HG02852 (cell line): Measurements from ENCODE around the gene CTTNBP2NL.

Experiments
- ATAC-seq: cut with Tn5 transposase; IDR thresholded peaks from one replicate; pipeline ENCODE4 v1.9.1; 2021; ENCODE audit warnings: mild to moderate bottlenecking, moderate library complexity; ENCODE audit not compliant: unreplicated experiment

Gene CTTNBP2NL, protein sequence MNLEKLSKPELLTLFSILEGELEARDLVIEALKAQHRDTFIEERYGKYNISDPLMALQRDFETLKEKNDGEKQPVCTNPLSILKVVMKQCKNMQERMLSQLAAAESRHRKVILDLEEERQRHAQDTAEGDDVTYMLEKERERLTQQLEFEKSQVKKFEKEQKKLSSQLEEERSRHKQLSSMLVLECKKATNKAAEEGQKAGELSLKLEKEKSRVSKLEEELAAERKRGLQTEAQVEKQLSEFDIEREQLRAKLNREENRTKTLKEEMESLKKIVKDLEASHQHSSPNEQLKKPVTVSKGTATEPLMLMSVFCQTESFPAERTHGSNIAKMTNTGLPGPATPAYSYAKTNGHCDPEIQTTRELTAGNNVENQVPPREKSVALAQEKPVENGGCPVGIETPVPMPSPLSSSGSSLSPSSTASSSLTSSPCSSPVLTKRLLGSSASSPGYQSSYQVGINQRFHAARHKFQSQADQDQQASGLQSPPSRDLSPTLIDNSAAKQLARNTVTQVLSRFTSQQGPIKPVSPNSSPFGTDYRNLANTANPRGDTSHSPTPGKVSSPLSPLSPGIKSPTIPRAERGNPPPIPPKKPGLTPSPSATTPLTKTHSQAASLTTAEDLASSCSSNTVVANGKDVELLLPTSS

DNA sequence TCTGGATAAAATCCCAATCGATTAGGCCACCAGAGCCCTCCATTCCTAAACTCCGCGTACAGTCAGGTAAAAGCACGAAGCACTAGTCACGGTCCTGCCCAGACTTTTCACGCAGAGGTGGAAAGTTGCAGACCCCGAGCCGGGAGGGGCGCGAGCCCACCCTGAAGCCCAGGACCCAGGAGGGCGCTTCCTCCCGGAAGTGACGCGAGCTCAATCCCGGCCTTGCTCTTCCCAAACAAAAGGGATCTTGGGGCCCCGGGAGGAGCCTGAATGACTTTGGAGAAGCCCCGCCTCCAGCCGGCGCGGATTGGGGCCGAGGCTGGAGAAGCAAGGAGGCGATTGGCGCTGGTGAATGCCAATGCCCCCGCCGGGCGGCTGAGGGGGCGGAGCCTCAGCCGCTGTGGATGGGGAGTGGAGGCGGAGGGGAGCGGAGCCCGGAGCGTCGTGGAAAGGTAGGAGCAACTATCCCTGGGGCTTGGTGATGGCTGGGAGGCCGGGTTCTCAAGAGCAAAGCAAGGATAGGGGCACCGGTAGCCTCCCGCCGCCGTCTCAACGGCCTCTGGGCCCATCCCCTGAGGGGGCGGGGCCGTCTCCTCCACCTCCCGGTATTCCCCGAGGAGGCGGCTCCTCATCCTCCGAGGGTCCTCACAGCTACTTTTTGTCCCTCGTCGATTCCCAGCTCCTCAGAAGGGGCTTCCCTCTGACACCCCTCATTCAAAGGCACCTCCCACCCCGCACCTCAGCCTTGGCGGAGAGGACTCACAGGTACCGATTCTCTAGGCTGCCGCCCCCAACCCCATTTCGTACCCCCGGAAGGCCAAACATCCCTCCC lies at the start of gene CTTNBP2NL:
TSS of gene CTTNBP2NL (plus strand) at position 394 of the 832 bp plus-strand sequence. CDS start 19,952 bp downstream, outside the sequence.
- peak; percentile 83 for ATAC-seq

DNA sequence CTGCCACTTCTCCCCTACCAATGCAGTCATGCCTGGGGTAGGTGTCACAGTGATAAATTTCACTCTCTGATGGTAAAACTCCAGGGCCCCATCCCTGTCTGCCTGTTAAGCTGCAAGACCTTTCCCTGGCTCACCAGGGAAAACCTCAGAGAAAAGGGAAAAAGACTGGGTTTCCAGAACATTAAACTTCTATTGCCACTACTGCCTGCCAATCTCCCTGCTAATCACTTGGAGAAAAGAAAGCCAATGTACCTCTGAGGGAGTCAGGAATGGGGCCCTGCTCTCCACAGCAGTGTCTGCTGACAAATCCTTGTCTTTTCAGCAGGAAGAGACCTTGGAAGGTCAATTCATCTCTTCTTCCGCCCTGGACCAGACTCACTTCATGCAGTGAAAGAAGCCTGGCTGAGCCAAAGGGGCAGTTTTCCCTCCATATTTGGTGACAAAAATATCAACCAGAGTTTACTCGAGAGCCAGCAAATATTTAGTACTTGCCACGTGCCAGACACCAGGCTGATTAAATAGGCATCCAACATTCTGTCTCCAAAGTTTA lies 49.1 kb upstream of the CTTNBP2NL start:
- ATAC-seq = no peak

DNA sequence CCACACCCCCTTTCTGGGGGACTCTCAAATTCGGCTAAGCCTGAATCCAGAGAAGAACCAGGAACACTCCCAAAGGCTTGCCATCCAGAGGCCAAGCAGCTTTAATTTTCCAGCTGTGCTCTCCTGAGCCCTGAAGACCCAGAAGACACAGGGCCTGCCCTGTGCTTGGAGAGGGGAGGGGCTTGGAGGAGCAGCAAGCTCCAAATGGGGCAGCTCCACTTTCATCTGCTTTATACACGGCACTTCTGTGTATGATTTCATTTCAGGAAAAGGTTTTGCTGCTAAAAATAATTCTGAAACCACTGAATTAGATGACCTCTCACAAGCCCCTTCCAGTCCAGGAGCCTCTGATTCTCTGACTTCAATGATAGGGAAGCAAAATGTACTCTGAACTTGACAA lies 39.2 kb upstream of the CTTNBP2NL start:
- ATAC-seq = no peak

DNA sequence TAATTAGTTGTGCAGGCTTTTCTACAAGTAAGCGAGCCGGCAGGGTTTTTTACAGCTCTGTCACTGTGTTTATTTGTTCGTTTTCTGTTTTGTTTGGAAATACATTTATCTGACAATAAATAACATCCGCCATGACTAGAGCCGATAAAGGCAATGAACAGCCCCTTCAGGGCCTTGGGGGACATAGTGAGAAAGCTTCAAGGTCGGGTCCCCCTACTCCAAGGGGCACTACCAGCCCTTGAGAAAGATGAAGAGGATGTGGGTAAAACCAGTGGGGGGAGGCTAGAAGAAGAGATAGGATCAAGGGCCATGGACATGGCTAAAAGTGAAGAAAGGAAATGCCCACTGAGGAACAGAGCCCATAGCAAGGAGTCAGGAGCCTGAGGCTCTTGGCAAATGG lies 38.5 kb upstream of the CTTNBP2NL start:
- ATAC-seq = no peak

DNA sequence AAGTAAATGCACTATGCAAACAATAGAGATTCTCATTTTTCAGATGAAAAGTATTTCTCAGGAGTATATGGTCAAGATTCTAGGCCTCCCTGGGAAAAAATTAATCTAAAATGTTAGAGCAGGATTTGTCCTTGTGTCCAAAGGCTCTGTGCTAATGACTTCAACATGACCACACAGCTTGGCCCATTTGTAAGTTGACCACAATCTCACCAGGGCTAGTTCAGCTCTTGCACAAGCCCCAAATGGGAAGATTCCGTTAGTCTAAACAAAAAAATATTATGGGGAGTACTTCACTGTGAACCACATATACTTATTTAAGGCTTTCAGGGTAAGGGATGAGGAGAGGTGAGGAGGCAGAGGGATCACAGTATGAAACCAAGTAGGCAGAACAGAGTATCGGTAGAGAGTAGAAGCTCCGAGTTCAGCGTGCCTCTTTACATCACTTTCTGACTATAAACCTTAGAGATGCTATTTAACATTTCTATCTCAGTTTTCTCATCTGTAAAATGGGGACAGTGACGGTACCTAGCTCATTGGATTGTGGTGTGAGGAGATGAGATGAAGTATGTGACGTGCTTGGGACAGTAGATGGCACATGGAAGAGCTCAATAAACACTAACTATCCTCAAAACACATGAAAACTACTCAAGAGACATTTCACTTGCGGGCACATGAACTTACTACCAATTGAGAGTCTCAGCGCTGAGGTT lies 37.8 kb upstream of the CTTNBP2NL start:
- no peak for ATAC-seq

DNA sequence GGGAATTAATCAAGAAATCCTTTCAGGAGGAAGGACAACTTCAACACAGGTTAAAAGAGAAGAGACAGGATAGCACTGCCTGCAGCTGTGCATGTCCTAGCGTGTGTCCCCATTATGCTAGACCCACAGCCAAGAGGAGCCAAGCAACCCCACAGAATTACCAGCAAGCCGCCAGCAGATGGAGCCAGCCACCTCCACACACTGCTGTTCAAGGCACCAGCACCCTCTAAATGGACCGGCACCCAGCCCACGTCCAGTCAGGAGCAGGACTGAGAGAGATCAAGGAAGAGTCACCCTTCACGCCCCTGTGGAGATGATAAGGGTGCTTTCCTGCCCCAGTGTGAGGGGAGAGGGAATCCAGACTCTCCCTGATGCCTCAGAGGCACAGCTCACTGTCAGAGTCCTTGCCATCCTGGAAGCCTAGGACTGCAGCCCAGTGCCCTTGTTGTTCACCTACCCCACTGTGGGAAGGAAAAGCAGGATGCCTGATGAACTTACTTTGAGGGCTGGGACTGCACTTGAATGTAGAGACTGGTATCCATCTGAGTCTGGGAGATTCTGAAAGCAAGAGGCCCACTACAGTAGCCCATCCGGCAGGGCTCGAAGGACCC lies 37.1 kb upstream of the CTTNBP2NL start:
- ATAC-seq = peak; percentile 61

DNA sequence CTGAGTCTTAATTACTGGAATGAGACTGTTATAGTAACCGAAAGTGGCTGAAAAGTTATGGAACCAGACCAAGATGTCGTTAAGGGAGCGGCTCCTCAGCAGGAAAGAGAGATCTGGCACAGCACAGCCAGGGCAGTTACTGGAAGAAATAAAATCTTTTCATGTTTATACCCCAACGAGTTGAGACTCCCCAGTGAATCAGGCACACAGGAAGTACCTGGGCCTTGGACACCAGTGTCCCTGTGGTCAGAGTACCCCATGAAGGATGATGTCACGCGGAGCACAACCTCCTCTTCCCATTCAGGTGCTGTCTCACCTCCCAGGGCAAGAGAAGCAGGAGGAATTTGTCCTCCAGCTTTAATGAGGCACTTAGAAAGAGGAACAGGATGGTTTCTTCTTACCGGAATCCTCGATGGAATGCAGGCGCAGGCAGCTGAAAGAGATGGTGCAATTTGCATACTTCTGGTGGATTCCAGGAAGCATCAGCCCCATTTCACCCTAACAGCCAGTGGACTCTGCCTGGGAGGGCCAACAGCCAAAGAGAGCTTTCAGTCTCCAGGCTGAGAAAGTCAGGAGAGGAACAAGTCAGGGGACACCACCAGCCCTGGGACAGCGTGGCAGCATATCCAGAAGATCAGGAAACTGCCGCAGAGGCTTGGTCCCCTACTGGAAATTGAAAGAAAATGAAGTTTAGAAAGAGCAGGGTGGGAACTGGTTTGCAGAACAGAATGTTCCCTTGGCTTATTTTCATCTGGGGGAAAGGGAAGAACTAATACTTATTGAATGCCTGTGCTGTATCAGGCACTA lies 35.9 kb upstream of the CTTNBP2NL start:
- no peak for ATAC-seq

DNA sequence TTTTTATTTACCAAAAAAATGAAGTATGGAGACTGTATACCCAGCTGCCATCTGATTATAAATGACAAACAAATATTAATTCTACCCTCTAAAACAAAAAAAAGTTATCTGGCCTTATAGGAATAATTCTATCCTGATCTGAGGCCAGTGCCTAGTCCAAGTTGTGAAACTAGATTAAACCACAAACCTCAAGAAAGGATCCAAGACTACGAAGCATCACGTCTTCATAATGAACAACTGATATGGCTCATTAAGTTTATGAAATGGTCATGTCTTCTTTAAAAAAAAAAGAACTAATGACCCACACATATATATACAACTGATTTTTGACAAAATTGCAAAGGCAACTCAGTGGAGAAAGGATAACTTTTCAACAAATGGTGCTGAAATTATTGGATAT lies 32.4 kb upstream of the CTTNBP2NL start:
- no peak for ATAC-seq

DNA sequence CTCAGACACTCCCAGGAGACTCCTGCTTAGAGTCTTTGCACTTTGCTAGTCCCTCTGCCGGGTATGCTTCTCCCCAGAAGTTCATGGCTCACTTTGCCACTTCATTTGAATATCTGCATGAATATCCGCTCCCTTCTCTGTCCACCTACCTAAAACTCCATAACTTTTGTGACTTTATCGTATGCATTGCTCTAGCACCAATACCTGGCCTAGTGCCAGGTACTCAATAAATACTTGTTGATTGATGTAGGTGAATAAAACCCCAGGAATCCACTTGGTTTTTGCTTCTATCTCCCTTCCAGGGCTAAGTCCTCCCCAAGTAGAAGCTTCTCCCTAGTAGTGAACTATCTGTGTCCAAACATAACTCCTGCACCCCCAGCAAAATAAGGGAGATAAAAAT lies 27.8 kb upstream of the CTTNBP2NL start:
- ATAC-seq = no peak

DNA sequence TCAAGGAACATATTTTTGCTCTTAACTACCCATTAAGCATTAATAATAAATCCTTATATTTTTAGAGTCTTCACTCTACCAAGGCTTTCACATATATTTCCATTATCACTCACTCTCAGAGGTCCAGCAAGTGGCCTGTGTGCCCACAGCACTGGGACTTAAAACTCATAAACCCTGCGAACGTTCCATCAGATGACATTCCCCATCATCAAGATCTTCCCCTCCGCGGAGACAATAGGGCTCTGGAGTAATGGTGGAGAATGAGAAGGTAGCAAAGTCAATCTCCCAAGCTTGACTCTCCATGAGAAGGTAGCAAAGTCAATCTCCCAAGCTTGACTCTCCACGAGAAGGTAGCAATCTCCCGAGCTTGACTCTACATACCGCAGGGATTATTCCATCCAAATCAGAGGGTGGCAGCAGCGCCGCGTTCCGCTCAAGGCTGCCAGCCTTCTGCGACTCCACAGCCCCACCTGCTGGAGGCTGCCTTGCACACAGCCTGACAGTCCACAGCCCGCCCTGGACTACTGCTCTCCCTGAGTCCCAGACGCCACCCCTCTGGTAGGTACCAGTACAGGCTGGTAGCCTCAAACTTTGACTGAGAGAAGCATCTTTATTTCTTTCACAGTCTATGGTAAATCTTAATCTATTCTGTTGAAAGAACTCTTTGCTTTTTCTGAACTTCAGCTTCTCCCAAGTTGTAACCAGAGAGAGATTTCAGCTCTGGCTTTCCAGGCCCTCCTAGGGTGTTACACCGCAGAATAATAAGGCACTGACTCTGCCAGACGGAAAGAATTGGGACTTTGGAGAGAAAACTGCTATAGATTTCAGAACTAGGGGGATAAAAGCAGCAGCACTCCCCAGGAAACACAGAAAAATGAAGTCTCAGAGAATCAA lies 26.4 kb upstream of the CTTNBP2NL start:
- peak; percentile 91 for ATAC-seq

DNA sequence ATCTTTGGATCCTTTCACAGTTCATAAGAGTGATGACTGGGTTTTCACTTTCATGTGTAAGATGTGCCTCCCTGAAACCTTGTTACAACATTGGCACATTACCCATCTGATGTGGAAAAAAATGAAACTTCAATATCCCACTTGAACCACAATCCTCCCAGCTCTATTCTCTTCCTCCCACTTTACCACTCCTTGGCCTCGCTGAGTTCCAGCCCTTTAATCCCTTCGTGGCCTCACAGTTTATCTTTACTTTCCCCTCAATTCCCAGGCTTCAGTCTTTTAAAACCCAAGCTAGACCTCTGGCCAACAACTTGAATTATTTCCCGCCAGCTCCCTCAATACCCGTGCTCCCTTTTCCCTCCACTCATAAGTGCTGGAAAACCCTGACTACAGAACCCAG lies 25.0 kb upstream of the CTTNBP2NL start:
- no peak for ATAC-seq

DNA sequence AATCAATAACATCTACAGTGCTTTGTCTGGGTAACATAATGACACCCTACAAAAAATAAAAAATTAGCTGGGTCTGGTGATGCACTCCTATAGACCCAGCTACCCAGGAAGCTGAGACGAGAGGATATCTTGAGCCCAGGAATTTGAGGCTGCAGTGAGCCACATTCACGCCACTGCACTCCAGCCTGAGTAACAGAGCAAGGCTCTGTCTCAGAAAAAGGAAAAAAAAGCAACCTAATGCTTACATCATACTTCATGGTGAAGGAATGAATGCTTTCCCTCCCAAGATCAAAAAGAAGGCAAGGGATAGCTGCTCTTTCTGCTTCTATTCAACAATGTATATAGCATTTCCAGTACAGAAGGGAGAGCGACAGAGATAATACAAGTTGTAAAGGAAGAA lies 24.2 kb upstream of the CTTNBP2NL start:
- no peak for ATAC-seq

DNA sequence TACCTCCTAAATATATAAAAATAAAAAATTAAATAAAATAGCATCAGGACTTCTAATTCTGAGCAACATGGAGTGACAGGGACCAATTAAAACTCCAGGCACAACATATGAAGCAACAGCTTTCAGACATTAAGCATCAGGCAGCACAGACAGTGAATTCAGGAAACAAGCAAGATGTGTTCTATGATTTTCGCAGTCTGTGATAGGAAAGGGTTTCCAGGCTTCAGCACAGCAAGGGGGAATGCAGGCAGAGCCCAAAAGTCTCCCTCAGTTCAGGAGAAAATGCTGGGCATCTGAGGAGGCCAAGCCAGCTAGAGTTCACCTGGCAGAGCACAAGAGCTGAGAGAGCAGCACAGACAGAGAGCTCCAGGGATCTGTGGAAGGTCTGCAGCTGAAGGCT lies 22.2 kb upstream of the CTTNBP2NL start:
- no peak for ATAC-seq

DNA sequence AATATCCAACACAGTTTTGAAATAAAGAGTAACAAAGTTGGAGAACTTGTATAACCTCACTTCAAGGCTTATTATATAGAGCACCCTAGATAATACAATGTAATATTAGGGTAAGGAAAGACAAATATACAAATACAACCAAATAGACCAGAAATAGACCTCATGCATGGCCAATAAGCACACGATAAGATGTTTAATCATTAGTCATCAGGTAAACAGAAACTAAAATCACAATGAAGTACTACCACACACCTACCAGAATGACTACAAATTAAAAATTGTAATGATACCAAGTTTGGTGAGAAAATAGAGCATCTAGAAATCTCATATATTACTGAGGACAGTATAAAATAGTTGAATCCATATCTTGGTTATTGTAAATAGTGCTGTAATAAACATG lies 20.3 kb upstream of the CTTNBP2NL start:
- no peak for ATAC-seq

DNA sequence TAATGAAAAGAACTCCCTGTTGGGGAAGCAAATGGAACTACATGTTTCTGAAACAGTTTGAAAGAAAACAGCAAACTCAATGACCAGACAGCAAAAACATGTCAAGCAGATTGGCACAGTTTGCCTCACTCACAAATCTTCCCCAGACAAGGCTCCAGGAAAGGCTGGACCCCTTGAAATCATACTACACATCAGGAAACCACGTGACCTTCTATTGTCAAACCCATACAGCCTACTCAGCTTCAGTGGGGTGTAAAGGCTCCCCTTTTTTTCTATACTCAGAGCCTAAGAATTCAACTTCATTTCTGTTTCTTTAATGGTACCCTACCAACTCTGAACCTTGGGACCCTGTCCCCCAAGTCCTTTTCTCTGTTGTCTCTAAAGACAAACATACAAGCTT lies 15.7 kb upstream of the CTTNBP2NL start:
- ATAC-seq = no peak

DNA sequence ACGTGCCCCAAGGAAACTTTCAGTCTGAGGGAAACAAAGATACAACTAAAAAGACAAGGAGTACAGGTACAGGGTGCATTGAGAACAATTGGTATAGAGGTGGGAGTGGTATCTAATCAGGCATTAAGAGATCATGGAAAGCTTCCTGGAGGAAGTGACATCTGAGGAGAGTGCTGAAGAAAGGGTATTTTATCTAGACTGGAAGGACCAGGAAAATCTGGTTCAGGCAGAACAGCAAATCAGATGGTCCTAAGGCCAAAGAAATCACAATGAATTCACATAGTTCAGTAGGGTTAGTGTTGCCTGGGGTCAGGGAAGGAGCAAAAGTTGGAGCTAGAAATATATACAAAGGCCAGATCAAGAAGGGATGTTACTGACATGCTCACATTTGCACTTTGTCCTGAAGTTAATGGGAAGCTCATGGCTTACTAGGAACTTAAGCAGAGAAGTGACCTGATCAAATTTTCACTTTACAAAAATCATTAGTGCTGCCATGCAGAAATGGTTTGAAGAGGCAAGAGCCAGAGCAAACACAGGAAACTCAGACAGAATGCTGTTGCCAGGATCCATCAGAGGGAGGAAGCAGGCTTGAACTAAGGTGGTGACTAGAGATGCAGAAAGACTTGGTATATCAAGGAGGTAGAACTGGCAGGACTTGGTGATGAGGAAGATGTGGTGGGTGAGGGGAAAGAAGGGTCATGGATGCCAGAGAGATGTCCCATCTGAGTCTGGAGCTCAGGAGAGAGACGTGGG lies 14.5 kb upstream of the CTTNBP2NL start:
- ATAC-seq = no peak

DNA sequence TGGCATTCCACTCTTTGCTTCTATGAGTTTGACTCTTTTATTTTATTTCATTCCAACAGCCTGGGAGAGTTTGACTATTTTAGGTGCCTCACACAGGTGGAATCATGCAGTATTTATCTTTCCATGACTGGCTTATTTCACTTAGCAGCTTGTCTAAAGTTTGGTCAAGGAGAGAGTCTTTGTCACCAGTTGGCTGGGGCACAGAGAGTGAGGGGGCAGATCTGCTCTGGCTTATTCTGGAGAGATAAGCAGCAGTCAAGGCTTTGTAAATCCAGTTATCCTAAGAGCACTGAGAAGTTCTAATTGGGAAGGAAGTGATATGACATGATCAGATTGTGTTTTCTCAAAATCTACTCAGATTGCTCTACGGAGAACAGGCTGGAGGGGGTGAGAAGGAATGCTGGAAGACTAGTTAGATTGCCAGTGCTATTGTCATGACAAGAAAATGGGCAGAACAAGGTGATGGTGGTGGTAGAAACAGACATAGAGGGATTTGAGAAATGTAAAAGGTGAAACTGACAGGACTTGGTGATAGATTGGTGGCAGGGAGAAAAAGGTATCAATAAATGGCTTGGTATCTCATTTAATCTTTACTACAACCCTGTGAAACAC lies 12.1 kb upstream of the CTTNBP2NL start:
- no peak for ATAC-seq
